ENCODE data around the gene UQCR11.

The UQCR11 gene

GRCh38 chr19:1561236-1561842 is 43.9 kb downstream of the UQCR11 start:
- no peak overlapping the region for H3K4me3 ChIP-seq (replicated peaks; ENCODE audit: low read depth, low read length)

DNA sequence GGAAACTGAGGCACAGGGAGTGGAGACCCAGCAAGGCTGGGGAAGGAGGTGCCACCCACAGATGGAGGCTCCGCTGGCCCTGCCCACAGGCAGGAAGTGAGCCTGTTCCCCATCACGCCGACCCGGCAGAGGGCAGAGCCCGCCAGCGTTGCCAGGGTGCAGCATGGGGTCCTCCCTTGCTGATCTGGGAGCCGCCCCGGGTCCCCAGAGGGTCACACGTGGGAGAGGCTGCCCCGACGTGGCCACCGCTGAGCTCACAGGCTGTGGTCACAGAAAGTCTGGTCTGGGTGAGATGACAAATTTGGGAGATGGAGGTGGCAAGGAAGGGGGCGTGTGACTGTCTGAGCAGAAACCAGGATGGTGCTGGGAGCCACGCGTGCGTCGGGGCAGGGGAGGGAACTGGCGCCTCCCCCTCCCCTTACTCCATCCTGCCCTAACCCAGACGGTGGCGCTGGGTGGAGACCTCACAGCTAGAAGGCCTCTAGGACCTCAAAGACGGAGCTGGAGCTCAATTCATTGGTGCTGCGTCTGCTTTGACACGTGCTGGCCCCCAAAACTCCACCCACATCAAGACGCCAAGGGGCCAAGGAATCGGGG is 44.9 kb downstream of the UQCR11 start:
- H3K4me3 ChIP-seq (replicated peaks; ENCODE audit: low read depth, low read length), result no peak overlapping the region

More at GRCh38 chr19:1561236-1561842, 43.9 kb downstream of the UQCR11 start:
- TF ChIP-seq, protein P1, sequence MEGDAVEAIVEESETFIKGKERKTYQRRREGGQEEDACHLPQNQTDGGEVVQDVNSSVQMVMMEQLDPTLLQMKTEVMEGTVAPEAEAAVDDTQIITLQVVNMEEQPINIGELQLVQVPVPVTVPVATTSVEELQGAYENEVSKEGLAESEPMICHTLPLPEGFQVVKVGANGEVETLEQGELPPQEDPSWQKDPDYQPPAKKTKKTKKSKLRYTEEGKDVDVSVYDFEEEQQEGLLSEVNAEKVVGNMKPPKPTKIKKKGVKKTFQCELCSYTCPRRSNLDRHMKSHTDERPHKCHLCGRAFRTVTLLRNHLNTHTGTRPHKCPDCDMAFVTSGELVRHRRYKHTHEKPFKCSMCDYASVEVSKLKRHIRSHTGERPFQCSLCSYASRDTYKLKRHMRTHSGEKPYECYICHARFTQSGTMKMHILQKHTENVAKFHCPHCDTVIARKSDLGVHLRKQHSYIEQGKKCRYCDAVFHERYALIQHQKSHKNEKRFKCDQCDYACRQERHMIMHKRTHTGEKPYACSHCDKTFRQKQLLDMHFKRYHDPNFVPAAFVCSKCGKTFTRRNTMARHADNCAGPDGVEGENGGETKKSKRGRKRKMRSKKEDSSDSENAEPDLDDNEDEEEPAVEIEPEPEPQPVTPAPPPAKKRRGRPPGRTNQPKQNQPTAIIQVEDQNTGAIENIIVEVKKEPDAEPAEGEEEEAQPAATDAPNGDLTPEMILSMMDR (IDR thresholded peaks at IDR 0.05; ENCODE audit: insufficient read depth, low read length, poor library complexity, severe bottlenecking), result no peak
- no peaks in the 10 kb centered on the region for H3K27me3 ChIP-seq (replicated peaks; ENCODE audit: control insufficient read depth, insufficient read depth, low read length)
- no peaks in the 10 kb centered on the region for H3K36me3 ChIP-seq (ENCODE audit: control insufficient read depth, insufficient read depth, low read length)
- DNase-seq (ENCODE audit: extremely low read depth, insufficient read length), result no peak

DNA sequence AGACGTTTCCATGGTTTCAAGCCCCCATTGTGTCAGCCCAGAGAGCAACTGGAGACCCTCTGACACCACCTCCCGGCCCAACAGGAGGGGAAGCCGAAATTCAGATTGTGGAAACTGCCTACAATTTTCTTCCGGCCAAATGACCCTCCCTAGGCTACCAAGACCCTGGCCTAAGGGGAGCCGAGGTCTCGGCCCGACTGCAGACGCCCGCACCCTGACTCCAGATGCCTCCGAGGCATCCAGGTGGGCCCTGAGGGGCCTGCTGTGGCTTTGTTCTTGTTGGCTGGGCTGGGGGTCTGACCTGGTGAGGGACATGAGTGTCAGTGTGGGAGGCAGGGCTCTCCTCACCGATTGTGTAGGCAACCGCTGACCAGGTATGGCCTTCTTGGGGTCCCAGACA is 46.7 kb downstream of the UQCR11 start:
- Histone ChIP-seq H3K4me3 (replicated peaks; ENCODE audit: low read depth, low read length) (no peak overlapping the region), H3K27me3 (replicated peaks; ENCODE audit: control insufficient read depth, insufficient read depth, low read length) (no peaks in the 10 kb centered on the region), H3K36me3 (ENCODE audit: control insufficient read depth, insufficient read depth, low read length) (no peaks in the 10 kb centered on the region)
- TF ChIP-seq, protein P1 (IDR thresholded peaks at IDR 0.05; ENCODE audit: insufficient read depth, low read length, poor library complexity, severe bottlenecking), result no peak
- no peak for DNase-seq (ENCODE audit: extremely low read depth, insufficient read length)

More for the DNA sequence above, 44.9 kb downstream of the UQCR11 start:
- Histone ChIP-seq H3K36me3 (ENCODE audit: control insufficient read depth, insufficient read depth, low read length) (no peaks in the 10 kb centered on the region), H3K27me3 (replicated peaks; ENCODE audit: control insufficient read depth, insufficient read depth, low read length) (no peaks in the 10 kb centered on the region)
- TF ChIP-seq, protein P1 (IDR thresholded peaks at IDR 0.05; ENCODE audit: insufficient read depth, low read length, poor library complexity, severe bottlenecking), result no peak
- DNase-seq (ENCODE audit: extremely low read depth, insufficient read length), result no peak

DNA sequence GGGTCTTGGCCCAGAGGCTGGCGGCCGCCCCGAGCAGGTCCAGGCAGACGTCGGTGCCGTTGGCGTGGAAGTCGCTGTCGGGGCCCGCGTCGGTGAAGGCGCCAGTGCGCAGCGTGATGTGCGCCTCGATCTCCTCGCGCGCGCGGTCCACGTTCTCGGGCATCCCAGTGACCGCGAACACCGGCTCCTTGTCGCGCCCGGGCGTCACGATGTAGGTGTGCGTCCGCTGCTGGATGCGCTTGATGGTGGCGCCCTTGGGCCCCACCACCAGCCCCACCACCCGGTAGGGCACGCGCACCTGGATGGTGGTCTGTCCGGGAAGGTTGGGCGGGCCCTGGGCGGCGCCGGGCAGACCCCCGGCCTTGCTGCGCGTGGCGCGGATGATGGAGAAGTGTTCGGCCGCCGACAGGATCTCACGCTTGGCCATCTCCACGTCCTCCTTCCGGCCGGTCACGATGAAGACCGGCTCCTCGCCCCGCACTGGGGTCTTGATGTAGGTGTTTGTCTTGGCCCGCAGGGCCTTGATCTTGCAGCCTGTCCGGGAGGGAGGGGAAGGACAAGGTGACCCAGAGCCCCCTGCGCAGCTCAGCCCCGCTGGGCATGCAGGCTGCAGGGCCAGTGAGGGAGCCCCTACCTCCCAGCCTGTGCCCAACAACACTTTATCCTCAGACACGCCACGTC is 48.7 kb downstream of the UQCR11 start:
- no peak overlapping the region for H3K4me3 ChIP-seq (replicated peaks; ENCODE audit: low read depth, low read length)
- H3K36me3 ChIP-seq (ENCODE audit: control insufficient read depth, insufficient read depth, low read length), result no peaks in the 10 kb centered on the region
- no peak for DNase-seq (ENCODE audit: extremely low read depth, insufficient read length)
- H3K27me3 ChIP-seq (replicated peaks; ENCODE audit: control insufficient read depth, insufficient read depth, low read length), result no peaks in the 10 kb centered on the region
- TF ChIP-seq, protein P1 (IDR thresholded peaks at IDR 0.05; ENCODE audit: insufficient read depth, low read length, poor library complexity, severe bottlenecking), result no peak

- TF ChIP-seq, protein P1 (IDR thresholded peaks at IDR 0.05; ENCODE audit: insufficient read depth, low read length, poor library complexity, severe bottlenecking), result no peak
- no peak for DNase-seq (ENCODE audit: extremely low read depth, insufficient read length)
- Histone ChIP-seq H3K4me3 (replicated peaks; ENCODE audit: low read depth, low read length) (no peak overlapping the region), H3K27me3 (replicated peaks; ENCODE audit: control insufficient read depth, insufficient read depth, low read length) (no peaks in the 10 kb centered on the region), H3K36me3 (ENCODE audit: control insufficient read depth, insufficient read depth, low read length) (no peaks in the 10 kb centered on the region)
Measured at GRCh38 chr19:1555487-1556389, 49.5 kb downstream of the UQCR11 start.

Measured in GM06990 (cell line).